ENCODE results near the gene CYFIP2.

The CYFIP2 gene

DNA sequence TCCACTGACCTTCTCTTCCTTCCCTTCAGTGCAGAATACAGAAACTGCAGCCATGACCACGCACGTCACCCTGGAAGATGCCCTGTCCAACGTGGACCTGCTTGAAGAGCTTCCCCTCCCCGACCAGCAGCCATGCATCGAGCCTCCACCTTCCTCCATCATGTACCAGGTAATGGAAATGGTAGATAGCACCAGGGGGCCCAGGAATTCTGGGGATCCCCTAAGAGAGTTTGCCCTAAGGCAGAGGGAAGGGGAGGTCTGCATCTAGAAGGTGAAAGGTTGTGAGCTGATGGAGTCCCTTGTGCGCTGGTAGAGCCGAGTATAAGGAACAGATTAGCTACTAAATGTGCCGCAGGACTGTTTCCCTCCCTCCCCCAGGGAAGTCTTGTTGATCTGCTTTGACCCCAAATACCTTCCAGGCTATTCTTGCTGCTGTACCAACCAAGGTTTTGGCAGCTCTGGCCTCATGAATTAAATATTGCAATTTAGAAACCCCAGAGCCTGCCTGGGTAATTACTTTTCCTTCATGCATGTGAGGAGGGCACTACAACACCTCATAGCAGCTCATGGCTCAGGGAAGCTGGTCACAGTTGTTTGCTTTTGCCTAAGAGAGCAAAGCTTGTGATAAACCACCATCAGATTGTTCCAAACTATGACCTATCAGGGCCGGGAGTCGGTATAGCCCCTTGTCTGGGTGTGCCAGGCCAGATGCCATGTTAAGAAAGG, 19.6 kb downstream of the CYFIP2 start:
- in situ Hi-C loops (cut with HindIII; ENCODE audit: low sequenced_read_pairs) = no loop called here

DNA sequence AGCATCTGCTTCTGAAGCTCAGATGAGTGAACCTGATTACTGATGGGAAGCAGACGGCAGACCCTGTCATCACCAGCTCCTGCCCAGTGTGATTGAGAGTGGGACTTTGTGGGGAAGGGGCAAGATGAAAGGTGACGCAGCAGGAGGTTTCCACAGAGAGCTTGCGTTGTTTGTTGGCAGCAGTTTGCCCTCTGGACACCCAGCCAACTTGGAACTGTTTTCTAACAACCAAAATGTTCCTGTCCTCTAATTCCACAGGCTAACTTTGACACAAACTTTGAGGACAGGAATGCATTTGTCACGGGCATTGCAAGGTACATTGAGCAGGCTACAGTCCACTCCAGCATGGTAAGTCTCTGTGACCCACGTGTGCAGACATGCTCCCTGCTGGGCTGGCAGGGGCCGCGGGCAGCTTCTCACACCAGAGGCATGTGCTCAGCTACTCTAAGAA, 20.9 kb downstream of the CYFIP2 start:
- in situ Hi-C loops (cut with HindIII; ENCODE audit: low sequenced_read_pairs) = no loop called here

DNA sequence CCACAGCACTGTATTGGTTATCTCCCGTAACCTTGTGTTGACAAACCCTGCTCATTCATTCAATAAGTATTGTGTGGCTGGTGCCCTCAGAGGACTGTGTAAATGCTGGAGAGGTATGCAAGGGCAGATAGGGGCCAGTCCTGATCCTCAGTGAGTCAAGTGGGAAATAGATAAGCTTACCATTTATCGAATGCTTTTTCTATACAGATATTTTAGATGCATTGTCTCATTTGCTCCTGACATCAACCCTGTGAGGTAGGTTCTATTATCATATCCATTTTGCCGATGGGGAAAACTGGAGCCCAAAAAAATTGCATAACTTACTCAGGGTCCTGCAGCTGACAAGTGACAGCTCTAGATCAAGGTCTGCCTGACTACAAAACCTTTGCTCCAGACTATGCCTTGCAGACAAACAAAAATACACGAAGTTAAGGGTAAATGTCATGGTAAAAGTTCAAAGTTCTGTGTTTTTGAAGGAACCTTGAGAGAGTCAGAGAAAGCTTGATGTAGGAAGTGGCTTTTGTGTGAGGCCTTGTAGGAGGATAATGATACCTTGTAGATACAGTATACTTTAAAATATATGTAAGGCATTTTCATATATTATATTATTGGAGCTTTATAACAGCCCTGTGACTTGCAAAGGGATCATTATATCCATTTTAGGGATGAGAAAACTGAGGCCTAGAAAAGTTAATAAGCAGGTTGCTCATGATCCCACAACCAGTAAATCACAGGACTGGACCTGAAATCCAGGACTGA, 22.7 kb downstream of the CYFIP2 start:
- in situ Hi-C loops (cut with HindIII; ENCODE audit: low sequenced_read_pairs) = no loop called here

DNA sequence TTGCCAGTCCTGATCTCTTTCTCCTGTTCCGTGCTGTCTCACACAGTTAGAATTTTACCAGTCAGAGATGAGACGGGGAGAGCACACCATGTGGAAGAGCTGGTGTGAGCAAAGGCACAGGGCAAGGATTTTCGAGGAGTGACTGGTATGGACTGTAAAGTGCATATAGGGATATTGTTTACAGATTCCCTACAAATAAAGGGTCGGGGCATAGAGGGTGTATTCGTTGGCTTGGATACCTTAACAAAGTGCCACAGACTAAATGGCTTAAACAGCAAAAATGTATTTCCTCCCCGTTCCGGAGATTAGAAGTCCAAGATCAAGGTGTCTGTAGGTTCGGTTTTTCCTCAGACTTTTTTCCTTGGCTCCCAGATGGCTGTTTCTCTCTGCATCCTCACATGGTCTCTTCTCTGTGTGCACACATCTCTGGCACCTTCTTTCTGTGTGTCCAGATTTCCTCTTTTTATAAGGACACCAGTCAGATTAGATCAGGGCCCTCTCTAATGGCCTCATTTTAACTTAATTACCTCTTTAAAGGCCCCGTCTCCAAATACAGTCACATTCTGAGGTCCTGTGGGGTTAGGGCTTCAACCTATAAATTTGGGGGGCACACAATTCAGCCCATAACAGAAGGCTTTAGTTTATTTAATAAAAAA, 23.4 kb downstream of the CYFIP2 start:
- in situ Hi-C loops (cut with HindIII; ENCODE audit: low sequenced_read_pairs) = no loop called here

DNA sequence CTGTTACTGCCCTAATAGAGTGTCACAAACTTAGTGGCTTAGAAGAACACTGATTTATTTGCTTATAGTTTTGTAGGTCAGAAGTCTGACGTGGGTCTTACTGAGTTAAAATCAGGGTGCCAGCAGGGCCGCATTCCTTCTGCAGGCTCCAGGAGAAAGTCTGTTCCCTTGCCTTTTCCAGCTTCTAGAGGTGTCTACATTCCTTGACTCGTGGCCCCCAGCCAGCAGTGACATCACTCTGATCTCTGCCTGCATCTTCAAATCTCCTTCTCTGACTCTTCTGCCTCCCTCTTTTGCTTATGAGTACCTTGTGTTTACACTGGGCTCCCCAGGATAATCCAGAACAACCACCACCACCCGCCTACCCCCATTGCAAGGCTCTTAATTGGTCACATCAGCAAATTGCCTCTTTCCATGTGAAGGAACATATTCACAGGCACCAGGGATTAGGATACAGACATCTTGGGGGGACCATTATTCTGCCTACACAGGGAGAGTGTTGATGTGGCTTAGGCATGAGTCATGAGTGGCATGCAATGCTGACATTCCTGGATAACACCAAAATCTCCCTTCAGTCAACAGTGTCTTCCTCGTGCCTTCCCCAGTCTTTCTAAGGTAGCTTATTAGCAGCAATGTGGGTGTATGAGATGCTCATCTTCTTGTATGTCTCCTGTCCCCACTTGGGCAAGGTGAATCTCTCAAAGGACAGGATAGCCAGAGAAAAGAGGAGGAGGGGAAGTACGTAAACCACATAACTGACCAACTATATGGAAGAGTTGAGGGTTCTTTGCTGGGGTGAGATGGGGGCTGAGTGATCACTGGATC, 24.4 kb downstream of the CYFIP2 start:
- in situ Hi-C loops (cut with HindIII; ENCODE audit: low sequenced_read_pairs) = no loop called here

DNA sequence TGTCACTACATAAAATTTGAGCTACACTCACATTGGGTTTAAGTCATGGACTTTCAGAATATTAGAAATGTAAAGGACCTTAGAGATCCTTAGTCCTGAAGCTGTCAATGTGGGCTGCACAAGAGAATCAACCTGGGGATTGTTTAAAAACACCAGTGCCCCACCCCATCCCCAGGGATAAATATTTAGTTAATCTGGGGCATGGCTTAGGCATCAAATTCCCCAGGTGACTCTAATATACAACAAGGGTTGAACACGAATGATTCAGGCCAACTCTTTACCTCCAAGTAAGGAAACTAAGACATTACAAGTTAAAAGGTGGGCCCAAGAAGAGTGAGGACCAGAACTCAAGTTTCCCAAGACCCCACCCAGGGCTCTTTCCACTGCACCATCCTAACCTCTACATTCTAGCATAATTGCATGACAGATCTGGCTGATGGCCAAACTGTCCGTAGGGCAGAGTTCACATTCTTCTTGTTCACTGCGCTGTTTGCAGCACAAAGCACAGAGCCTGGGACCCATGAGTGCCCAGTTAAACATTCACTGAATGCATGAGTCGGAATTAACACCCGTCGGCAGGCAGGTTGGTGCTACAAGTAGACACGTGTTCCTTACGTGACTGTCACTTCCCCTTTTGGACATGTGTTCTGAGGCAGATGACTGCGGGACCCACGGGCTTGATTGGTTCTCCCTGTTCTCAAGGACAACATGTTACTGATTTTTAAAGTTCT, 25.2 kb downstream of the CYFIP2 start:
- in situ Hi-C loops (cut with HindIII; ENCODE audit: low sequenced_read_pairs) = no loop called here

DNA sequence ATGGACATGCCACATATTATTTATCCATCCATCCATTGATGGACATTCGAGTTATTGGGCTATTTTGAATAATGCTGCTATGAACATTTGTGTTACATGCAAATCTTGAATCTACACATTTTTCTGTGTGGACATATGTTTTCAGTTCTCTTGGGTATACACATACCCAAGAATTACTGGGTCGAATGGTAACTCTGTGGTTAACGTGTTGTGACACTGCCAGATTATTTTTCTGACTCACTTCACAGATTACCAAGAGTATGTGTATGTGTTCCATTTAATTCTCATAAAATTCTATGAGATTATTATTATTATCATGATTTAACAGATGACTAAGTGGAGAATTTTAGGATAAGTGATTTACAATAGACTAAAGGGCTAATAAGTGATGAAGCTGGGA, 26.7 kb downstream of the CYFIP2 start:
- in situ Hi-C loops (cut with HindIII; ENCODE audit: low sequenced_read_pairs) = no loop called here

DNA sequence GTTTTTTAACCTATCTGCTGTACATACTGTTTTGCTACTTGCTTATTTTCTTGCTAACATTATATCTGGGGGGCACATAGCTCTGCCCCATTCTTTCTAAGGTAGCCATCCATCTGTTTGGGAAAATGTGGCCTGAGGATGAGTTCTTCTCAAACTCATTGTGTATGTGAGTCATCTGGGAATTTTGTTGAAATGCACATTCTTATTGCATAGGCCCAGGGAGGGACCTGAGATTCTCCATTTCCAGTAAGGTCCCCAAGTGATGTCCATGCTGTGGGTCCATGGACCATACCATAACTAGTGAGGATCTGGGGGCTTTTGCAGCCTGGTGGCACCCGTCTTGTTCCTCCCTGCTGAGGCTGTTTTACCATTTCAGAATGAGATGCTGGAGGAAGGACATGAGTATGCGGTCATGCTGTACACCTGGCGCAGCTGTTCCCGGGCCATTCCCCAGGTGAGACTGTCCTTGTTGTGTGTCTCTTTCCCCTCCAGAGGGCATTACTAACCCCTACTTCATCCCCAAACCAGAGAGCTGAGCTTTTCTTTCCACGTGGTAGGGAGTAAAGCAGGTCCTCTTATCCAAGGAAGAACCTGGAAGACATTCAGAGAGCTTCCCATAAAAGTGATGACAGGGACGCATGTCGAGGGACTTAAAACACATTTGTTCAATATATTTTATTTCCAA, 28.6 kb downstream of the CYFIP2 start:
- in situ Hi-C loops (cut with HindIII; ENCODE audit: low sequenced_read_pairs) = no loop called here

DNA sequence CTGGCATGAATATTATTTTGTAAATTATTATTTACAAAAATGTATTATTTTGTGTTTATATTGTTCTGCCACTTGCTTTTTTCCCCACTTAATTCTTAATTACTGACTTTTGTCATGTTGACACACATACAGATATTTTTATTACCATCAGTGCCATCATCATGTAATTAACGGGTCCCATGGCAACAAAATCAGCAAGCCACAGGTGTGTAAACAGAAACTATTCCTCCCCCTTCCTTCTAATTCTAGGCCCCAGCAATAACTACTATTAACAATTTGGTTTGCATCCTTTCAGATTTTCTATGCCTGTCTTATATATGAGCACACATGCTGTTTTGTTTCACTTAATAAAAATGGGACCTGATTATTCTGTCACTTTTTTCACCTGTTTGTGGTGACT, 29.3 kb downstream of the CYFIP2 start:
- in situ Hi-C loops (cut with HindIII; ENCODE audit: low sequenced_read_pairs) = no loop called here

DNA sequence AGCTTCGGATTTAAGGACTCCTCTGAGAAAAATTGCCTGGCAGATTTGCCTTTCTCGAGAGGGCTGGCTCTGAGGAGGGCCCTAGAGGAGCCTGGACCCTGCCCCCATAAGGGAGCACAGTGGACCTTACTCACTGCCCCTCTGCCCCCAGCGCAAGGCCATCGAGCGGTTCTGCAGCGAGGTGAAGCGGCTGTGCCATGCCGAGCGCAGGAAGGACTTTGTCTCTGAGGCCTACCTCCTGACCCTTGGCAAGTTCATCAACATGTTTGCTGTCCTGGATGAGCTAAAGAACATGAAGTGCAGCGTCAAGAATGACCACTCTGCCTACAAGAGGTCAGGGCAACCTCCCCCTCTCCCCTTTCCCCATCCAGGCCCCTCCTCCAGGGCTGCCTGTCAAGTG, 34.6 kb downstream of the CYFIP2 start:
- in situ Hi-C loops (cut with HindIII; ENCODE audit: low sequenced_read_pairs) = no loop called here

DNA sequence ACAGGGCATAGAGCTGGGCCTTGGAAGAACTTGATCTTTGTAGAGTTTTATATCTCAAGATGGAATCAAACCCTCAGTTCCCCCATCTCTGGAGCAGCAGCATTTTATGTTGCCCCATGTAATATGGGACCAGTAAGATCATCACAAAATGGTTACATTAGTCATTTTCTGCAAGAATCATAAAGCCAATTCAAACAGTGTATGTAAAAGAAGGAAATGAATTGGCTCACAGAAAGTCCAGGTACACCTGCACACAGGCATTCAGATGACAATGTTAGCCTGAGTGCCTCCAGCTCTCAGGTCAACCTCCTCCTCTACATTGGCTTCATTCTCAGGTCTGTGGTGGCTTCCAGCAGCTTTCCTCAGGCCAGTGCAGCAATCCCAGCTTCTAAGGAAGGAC, 35.1 kb downstream of the CYFIP2 start:
- in situ Hi-C loops (cut with HindIII; ENCODE audit: low sequenced_read_pairs) = no loop called here

DNA sequence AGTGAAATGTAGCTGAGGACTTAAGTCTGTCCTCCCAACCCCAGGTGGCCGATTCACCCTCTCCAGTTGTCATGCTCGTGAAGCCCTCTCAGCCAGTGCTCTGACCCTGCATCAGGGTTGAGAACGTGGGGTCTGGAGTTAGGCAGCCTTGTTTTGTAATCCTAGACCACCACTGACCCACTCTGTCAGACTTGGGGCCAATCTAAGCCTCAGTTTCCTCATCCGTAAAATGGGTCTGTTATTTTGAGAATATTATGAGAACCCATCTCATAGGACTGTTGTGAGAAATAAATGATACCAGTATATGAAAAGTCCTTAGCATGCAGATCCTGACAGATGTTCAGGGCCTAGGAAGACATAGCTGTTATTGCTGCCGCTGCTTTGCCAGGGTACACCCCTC, 37.1 kb downstream of the CYFIP2 start:
- in situ Hi-C loops (cut with HindIII; ENCODE audit: low sequenced_read_pairs) = no loop called here

DNA sequence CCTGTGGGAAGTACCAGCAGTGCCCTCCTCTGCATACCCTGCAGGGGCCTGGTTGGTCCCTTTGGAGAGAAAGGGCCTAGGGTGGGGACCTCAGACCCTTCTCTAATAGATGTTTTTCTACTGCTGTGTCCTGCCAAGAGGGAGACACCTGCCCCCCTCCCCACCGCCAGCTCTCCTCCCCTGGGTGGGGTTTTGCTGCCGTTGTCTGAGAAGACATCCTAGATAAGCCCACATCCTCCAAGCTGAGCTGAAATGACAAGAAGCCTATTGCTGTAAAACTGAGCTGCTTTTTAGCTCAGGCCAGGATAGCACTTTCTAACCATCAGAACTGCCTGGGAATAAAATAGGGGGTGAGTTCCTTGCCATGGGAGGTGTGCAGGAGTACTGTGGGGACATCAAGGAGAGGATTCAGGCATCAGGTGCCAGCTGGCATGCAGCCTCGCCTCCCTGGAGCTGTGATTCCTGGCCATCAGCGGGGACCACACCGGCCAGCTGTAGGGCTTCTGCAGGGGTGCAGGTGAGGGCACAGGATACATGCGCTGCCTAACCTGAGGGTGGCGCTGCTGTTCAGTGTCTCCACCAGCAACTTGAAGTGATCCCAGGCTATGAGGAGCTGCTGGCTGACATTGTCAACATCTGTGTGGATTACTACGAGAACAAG, 37.9 kb downstream of the CYFIP2 start:
- in situ Hi-C loops (cut with HindIII; ENCODE audit: low sequenced_read_pairs) = no loop called here

DNA sequence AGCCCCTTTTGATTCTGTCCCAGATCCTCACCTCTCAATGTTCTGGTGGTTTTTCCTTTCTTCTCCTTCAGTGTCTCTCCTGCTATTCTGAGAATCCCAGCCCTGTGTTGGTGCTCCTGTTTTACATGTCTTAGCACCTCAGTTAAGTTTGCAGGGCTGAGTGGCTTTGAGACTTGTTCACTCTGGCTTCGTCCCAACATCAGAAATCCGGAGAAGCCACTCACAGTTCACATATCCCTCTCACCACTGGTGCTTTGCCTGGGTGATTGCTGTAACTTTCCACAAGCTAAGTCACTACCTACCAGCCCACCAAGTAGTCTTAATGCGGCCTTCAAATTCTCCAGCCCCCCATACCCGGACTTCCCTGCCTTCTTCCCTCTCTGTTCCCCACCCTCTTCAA, 40.2 kb downstream of the CYFIP2 start:
- in situ Hi-C loops (cut with HindIII; ENCODE audit: low sequenced_read_pairs) = no loop called here

DNA sequence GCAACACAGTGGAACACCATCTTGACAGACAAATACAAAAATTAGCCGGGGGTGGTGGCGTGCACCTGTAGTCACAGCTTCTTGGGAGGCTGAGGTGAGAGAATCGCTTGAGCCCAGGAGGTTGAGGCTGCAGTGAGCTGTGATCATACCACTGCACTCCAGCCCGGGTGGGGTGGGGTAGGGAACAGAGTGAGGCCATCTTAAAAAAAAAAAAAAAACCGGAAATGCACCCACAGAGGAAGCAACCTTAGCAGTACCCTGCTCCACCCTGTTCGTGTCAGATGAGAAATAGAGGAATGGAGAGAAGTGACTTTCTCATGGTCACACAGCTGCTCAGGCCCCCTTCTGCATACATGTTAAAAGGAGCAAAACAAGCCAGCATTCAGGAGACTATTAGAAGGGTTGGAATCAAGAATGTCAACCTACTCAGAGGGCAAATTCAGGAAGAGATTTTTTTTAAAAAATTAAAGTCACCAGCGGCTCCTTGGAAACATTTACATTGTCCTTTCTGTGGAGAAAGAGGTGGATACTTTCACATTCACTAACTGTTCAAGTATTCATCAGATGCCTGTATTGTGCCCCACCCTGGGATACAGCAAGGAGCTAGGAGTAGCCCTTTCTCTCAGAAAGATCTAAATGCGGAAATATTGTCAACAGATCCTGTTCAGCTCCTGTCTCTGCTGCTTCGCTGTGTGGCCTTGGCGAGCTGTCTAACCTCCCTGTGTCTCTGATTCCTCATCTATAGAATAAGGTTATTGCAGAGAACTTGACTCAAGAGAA, 41.0 kb downstream of the CYFIP2 start:
- in situ Hi-C loops (cut with HindIII; ENCODE audit: low sequenced_read_pairs) = no loop called here

DNA sequence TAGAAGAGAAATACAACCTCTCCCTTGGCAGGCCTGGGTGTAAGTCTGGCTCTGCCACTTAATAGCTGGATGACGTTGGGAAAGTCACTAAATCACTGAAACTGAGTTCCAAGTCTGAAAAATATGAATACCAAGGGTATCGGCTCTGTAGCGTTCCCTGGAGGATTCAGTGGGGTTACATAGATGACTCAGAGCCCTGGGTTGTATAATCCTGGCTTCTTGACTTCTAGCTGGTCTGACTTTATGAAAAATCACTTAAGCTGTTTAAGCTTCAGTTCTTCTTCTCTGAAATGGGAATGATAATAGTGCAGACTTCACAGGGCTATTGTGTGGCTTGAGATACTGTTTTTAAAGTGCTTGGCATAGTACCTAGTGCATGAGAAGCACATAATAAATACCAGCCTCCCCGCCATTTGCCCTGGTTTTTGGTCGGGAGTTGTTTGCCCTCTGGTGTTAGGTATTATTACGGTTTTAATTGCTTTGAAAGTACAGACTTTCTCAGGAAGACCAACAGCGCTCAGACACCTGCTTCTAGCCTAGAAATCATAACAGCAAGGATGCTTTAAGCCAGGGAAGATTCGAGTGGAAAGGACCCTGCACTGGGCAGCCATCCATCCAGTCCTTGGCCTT, 43.0 kb downstream of the CYFIP2 start:
- in situ Hi-C loops (cut with HindIII; ENCODE audit: low sequenced_read_pairs) = no loop called here

DNA sequence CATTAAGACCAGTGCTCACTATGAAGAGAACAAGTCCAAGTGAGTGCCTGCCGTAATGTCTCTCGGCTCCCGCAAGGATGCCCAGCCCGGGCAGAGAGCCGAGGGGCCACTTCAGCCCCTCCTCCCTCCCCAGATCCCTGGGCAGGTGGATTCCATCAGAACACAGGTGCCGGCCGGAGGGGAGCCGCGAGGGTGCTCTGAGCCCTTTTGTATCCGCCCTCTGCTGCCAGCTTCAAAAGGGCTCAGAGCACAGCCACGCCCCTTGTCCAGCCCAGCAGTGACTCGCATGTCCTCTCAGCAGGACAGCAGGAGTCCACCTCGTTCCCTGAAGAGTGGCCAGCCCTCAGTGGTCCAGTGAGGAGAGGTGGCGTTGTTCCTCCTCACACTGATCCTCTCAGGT, 43.9 kb downstream of the CYFIP2 start:
- in situ Hi-C loops (cut with HindIII; ENCODE audit: low sequenced_read_pairs) = no loop called here

DNA sequence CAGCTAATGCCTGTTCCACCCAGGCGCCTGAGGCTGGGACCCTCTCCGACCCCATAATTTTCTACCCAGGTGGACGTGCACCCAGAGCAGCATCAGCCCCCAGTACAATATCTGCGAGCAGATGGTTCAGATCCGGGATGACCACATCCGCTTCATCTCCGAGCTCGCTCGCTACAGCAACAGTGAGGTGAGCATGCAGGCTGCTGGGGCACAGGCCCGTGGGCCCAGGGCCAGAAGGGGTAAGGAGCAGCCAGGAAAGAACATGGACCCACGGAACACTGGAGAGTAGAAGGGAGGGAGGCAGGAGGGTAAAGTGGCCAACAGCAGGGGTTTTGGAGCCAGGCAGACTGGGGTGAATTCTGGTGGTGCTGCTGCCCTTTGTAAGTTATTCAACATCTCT, 45.7 kb downstream of the CYFIP2 start:
- in situ Hi-C loops (cut with HindIII; ENCODE audit: low sequenced_read_pairs) = no loop called here

Data from DLD1 (cell line).